GF-D8 (cell line): ENCODE data around the gene TCL1B.
"Not testable (repeated sequence)": the region's sequence is repeated elsewhere in the genome, so short reads cannot be mapped to it uniquely, and the experiment has no call there.

Experiments used
- DNase-seq: peaks from one replicate; lab custom pipeline; 2025; lab: John Stamatoyannopoulos, UW

Gene TCL1B

GRCh38 chr14:95685978-95686922 is at the start of gene TCL1B:
TSS of gene TCL1B (plus strand) at chr14:95686426. CDS start at chr14:95686468, 42 bp downstream.
- DNase-seq, result no peak

DNA sequence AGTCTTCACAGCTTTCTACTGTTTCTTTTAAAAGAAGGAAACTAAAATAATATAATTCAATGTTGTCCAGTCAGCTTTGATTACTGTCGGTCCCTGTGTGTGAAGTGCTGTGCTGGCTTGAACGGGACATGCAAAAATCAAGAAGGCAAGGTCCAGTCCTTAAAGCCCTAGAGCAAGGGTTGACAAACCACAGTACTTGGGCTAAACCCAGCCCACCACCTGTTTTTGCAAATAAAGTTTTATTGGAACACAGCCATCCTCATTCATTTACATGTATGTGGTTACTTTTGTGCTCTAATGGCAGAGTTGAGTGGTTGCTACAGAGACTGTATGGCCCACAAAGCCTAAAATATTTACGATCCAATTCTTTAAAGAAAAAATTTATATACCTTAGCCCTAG is 41.2 kb upstream of the TCL1B start:
- DNase-seq, result no peak

DNA sequence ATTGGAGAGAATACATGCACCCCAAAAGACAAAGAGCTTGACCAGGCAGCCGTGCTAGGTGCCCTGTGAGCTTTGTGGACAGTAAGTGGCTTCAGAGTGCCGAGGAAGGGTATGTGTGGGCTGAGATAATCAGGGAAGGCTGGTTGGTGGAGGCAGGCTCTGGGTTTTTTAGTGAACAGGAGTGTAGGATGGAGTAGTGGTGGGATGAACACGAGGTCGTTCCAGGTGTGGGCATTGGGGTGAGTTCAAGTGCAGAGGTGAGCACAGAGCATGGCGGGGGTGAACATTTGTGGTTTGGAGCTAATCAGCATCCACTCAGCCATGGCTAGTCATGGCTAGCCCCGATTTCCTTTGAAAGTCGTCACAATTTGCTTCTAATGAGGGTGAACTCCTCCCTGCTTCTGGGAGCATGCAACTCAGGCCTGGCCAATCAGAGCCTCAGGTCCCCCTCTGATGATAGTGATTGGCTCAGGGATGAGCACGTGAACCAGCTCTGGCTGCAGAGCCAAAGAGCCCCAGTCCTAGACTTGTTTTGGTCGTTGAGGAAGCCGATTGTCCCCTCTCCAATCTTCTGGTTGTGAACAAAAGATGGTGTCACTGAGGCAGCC is 40.7 kb upstream of the TCL1B start:
- DNase-seq, result no peak

GRCh38 chr14:95647926-95648325 is 38.3 kb upstream of the TCL1B start:
- no peak for DNase-seq

GRCh38 chr14:95649230-95649629 is 37.0 kb upstream of the TCL1B start:
- no peak for DNase-seq

GRCh38 chr14:95651028-95651427 is 35.2 kb upstream of the TCL1B start:
- DNase-seq, result no peak

- no peak for DNase-seq
These were observed 34.2 kb upstream of the TCL1B start for GRCh38 chr14:95651821-95652583.

GRCh38 chr14:95652690-95653089 is 33.5 kb upstream of the TCL1B start:
- no peak for DNase-seq

GRCh38 chr14:95655461-95655860 is 30.8 kb upstream of the TCL1B start:
- no peak for DNase-seq

DNA sequence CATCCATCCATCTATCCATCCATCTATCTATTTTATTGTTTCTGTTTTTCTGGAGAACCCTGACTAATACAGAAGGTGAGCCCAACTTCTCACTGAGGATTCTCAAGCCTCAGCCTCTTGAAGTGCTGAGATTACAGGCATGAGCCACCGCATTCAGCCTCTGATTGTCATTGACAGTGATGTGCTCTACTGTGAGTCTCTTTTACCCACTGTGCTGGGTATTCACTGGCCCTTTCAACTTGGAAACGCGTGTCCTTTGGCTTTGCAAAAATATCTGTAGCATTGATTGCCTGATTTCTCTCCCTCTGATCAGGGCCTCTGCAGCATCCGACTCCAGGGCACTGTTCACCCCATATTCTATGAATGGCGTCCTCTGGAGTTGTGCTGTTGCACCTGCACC is 29.6 kb upstream of the TCL1B start:
- DNase-seq, result no peak

- no peak for DNase-seq
These were observed 28.8 kb upstream of the TCL1B start for GRCh38 chr14:95657454-95657853.

DNA sequence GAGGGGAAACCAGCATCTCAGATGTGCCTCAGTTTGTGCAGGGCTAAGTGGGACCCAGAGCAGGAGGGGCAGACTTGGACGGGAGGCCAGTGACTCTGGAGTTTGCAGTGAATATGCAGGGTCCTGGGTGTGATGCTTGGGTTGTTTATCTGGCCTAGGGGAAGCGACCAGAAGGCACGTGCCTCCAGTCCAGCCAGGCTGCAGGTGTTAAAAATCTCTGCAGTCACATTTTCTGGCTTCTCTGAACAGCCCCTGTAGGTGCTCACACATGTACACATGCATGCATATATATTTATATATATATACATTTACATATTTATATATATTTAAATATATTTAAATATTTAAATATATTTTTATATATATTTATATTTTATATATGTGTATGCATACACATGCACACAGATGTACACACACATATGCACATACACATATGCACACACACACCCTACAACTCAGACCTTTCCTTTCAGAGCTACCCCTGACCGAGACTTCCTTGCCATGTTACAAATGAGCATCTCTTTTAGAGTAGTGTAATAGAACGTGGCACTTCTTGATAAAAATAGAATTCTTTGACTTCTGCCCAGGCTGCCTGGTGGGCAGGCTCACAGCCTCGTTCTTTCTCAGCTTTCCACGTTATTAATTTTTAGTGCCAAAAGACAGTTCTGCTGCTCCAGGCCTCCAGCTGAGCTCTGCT is 26.8 kb upstream of the TCL1B start:
- DNase-seq, result no peak

GRCh38 chr14:95659990-95660385 is 26.2 kb upstream of the TCL1B start:
- DNase-seq, result no peak

GRCh38 chr14:95660651-95661515 is 25.3 kb upstream of the TCL1B start:
- DNase-seq, result no peak

DNA sequence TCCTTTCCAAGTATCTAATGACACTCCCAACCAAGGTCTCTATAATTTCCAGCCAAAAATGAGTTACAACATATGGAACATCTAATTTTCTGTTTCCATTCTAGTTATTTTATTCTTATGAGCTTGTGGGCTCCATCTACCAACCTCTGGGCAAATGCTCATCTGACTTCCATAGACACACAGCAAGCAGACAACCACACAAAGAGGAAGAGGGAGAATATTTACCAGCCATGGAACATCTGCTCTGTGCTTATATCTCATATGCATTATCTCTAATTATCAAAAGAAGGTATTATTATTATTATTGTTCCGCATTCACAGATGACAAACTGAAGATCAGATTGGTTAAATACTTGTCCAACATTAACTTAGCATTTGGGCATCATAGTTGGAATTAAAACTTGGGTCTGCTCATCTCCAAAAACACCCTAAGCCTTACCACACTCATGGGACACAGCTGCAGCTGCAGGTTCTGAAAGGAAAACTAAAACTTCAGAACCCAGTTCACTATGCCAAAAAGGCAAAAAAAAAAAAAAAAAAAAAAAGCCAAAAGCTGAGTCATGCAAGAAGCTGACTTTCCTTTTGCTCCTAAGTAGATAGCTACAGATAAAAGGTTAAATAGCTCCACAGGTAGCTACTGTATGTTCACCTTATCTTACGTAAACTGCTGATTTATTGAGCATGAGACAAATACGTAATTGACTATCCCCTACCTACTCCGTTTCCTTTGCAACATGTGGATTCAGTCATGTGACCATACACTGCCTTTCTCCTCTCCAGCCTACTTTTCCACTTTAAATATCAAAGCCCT is 23.6 kb upstream of the TCL1B start:
- DNase-seq, result no peak

DNA sequence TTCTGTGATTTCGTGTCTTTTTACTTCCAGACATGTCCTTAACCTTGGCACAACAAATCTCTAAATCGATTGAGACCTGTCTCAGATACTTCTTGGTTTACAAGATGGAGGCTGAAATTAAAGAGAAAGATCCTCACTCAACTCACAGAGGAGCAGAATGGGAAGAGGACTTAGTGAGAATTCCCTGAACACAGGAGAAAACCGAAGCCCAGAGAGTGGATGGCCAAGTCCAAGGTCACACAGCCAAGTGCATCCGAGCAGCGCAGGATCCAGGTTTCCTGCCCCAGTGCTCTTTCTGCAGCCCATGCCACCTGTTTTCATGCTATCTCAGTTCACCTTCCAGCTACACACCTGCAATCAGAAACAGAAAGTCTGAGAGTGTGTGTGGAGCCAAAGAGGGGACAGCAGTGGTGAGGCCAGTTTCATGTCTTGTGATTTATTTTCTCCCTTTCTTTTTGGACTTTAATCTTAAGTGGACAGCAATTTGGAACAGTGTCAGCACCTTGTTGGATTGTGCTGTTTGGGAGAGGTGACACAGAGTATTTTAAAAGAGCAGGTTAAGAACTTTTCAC is 22.9 kb upstream of the TCL1B start:
- no peak for DNase-seq

DNA sequence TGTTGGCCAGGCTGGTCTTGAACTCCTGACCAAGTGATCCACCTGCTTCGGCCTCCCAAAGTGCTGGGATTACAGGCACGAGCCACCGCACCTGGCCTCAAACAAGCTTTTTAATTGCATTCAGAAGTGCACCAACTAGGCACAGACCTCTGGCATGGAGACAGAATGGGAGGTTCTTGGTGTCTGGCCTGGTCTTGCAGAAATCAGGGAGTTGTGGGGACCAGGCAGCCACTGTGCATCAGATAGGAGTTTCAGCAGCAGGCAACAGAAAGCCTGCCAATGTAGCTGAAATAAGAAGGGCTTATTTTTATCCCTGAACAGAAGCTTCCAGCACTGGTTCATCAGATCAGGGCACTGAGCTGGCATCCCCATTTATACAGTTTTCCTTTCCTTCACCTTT is 22.2 kb upstream of the TCL1B start:
- no peak for DNase-seq

GRCh38 chr14:95664546-95664945 is 21.7 kb upstream of the TCL1B start:
- DNase-seq, result no peak

GRCh38 chr14:95665530-95665929 is 20.7 kb upstream of the TCL1B start:
- DNase-seq, result not testable (repeated sequence)

DNA sequence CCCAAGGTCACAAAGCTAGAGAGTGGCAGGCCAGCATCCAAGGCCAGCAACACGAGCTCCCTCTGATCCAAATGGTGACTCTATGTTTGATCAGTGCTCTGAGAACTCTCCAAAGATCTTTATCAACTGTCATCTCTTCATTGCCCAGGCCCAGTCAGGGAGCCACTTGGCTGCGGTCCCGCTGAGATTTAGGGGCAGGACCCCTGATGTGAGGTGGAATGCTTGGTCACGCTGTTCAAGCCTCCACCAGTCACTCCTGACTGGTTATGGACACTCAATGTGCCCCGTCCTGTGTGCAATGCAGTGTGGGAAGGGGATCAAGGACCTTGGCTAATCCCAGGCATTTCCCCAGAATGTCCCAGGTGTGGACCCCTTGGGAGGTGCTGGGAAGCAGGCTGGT is 19.8 kb upstream of the TCL1B start:
- DNase-seq, result no peak
